Activated CD8-positive, alpha-beta memory T cell treated with anti-CD3 and anti-CD28 coated beads, Interleukin-2, amount 50 U/mL, for 24 hours (primary cell): ENCODE measurements around the gene LIPA.

Experiments used
- DNase-seq: peaks from one replicate; pipeline ENCODE4 v3.0.0-alpha.2; 2020; ENCODE audit errors: extremely low read depth

Gene LIPA

GRCh38 chr10:89240519-89240918, 11.1 kb downstream of the LIPA start:
- no peak for DNase-seq

GRCh38 chr10:89238956-89239644, 12.5 kb downstream of the LIPA start:
- DNase-seq: no peak

DNA sequence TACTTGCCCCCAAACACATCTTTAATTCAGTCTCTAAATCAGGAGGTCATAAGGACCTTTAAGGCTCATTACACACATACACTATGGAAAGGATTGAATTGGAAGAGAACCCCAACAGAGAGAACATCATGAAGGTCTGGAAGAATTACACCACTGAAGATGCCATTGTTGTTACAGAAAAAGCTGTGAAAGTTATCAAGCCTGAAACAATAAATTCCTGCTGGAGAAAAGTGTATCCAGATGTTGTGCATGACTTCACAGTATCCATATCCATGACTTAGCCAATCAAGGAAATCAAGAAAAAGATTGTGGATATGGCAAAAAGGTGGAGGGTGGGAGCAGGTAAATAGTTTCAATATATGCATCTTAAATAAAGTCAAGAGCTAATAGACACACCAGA, 13.7 kb downstream of the LIPA start:
- DNase-seq: no peak

DNA sequence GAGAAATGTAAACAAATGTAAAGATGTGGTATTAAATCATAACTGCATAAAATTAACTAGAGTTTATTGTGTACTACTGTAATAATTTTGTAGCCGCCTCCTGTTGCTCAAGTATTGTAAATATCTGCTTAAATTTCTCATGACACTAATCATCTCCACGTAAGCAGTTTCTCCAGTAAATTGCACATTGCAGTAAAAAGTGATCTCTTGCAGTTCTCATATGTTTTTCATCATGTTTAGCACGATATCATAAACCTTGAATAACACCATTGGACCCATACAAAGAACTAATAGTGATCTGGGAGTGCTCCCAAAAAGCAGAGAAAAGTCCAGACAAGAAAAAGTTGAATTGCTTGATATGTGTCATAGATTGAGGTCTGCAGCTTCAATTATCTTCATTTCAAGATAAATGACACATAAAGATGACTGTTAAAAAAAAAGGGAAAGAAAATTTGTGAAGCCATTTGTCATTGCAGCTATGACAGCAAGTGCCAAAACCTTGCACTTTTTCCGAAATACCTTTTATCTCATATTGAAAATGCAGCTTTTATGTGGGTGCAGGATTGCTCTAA, 15.3 kb downstream of the LIPA start:
- no peak for DNase-seq

- no peak for DNase-seq
Observed at GRCh38 chr10:89235073-89235798, 16.3 kb downstream of the LIPA start.

DNA sequence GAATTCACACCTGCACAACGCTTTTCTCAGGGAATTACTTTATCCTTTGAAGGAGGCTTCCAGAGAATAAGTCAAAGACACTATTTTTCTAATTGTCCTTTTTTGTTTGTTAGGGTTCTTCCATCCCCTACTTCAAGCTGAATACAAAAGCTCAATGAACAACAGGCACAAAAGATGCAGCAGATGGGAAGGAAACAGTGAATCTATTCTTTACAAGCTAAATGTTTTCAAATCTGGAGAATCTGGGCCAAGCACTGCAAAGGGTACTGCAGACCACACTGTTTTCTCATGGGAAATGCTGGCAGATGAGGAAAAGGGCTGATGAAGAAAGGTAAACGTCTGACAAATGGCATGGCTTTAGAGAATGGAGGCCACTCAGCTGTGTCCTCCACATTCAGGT, 18.5 kb downstream of the LIPA start:
- DNase-seq: no peak

- no peak for DNase-seq
Observed at GRCh38 chr10:89228962-89229361, 22.6 kb downstream of the LIPA start.

DNA sequence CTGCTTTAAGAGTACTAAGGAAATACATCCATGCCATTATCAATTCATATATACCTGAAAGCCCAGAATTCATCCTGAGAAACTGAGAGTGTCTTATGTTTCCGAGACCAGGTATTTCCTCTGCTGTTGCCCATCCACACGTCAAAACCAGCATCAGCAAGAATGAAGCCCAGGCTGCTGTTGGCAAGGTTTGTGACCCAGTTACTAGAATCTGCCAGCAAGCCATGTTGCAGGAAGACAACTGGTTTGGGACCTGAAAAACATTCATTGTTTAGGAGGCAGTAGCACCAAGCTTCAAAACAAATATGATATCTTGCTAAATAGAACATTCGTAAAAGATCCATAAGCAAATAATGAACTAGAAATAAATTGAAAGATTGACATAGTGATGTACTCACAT, 23.4 kb downstream of the LIPA start:
- DNase-seq: no peak

DNA sequence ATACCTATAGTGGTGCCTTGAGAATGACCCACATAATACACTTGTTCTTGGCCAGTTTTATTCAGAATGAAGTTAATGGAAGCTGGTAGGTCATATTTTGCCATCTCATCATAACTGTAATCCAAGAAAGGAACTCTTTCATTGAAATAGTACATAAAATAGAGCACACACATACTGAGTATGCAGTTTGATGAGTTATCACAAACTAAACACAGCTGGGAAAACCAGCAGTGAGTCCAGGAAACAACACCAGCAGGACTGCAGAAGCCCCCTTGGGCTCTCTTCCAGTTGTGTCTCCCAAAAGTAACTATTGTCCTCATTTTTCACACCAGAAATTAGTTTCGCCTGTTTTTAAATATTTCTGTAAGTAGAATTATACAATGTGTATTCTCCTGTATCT, 24.7 kb downstream of the LIPA start:
- no peak for DNase-seq

GRCh38 chr10:89224739-89225443, 26.7 kb downstream of the LIPA start:
- DNase-seq: no peak

GRCh38 chr10:89221919-89222318, 29.7 kb downstream of the LIPA start:
- no peak for DNase-seq

DNA sequence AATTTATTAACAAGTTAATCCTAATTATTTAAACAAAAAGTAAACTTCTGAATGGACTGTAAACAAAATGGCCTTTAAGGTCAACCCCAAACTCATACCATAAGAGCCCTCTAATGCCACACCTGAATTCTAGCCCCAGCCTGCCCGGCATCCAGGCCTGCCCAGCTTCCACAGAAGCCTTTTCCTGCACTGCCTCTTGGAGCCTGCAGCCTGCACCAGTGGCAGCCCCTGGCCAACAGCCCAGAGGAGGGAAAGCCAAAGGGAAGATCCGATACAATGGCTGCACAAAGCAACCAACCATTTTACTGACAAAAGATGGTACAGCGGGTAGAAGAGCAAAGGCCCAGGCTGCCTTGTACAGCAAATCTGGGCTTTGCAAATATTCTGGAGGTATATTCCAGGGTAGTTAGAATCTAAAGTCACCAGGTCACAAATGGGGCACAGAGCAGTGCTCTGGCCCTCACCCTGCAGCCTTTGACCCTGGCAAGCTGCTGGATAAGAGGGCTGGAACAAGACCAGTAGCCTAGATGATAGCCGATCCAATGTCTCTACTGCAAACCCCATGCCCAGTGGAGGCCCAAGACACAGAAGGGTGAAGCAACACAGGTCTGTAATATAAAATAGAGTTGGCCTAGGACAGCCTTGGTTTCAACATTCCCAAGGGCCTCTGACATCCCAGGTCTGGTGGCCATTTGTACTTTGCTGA, 31.9 kb downstream of the LIPA start:
- no peak for DNase-seq

GRCh38 chr10:89217057-89217990, 34.3 kb downstream of the LIPA start:
- DNase-seq: no peak

- DNase-seq: no peak
Observed at GRCh38 chr10:89216056-89216455, 35.5 kb downstream of the LIPA start.

GRCh38 chr10:89215511-89215910, 36.1 kb downstream of the LIPA start:
- no peak for DNase-seq

- DNase-seq: no peak
Observed at GRCh38 chr10:89214566-89215165, 36.9 kb downstream of the LIPA start.

DNA sequence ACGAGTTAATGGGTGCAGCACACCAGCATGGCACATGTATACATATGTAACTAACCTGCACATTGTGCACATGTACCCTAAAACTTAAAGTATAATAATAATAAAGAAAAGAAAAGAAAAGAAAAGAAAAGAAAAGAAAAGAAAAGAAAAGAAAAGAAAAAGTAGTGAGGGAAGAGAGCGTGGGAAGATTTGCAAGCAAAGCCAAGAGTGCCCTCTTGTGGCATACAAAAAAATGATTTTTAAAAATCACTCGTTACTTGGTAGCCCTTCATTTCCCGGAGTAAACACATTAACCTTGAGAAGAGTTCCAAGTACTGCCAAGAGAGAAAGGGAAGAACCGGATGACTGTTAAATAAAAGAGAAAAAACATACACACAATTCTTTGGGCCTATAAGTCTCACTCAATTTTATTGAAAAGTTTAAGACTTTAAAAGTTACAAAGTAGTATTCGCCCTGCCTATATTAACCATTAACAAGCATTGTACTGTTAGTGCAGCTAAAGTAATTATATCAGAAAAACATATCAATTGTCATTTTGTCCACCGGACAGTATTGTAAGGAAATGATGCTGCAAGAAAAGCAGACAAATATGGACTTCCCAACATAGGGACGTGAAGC, 38.3 kb downstream of the LIPA start:
- DNase-seq: no peak

GRCh38 chr10:89210794-89211425, 40.7 kb downstream of the LIPA start:
- no peak for DNase-seq

DNA sequence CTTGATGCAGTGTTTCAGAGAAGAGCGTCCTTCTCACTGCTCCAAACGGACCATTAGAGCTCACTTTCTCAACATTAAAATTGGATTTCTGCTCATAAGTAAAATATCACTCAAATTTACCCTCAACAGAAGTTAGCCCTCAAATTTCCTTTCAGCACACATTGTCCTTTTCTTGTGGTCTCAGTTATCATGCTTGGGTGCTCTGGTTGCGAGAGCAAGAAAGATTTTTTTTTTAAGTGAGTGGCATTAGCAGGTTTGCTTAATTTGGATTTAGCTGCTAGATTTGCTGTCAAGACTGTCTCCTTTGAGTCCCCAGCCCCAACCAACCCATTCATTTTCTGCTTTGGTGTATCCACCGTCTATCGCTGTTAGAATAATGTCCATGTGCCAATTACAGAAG, 41.9 kb downstream of the LIPA start:
- no peak for DNase-seq
